Measurements from ENCODE around the gene LRRC75A. TPM values are rescaled to one million over a fixed set of nuclear protein-coding genes. Genes with fewer than 3 reads are reported as not detected.

The LRRC75A gene, protein sequence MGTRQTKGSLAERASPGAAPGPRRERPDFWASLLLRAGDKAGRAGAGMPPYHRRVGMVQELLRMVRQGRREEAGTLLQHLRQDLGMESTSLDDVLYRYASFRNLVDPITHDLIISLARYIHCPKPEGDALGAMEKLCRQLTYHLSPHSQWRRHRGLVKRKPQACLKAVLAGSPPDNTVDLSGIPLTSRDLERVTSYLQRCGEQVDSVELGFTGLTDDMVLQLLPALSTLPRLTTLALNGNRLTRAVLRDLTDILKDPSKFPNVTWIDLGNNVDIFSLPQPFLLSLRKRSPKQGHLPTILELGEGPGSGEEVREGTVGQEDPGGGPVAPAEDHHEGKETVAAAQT
- 9.0 TPM for total RNA-seq

DNA sequence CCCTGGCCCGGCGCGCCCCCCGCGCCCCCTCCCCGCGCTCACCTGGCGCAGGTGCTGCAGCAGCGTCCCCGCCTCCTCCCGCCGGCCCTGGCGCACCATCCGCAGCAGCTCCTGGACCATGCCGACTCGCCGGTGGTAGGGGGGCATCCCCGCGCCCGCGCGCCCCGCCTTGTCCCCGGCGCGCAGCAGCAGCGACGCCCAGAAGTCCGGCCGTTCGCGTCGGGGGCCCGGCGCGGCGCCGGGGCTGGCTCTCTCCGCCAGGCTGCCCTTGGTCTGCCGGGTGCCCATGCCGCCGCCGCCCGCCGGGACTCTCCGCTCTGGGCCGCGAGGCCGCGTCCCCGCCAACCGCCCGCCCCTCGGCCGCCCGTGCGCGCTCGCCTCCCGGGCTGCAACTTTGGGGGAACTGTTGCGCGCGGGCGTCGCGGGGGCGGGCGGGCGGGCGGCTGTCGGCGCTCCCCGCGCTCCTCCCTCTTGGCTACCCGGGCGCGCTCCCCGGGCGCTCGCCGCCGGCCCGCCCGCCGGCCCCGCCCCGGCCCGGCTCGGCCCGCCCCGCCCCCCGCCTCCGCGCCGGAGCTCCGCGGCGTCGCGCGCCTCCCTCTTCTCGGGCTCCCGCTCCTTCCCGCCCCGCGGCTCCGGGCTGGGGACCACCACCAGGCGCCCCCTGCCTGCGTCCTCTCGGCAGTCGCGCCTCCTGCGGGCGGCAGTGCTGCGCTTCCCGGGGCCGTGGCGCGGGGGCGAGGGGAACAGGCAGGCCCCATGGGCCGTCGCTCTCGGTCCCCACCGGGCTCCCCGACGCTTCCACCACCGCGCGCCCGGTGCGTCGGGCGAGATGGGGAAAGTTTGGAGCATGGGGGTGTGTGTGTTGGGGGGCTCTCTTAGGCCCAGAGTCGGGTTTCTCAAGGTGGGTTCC, at the start of gene LRRC75A:
LRRC75A (minus strand) TSS at position 491 of the 910 bp plus-strand sequence; CDS start at position 288, 203 bp downstream.

DNA sequence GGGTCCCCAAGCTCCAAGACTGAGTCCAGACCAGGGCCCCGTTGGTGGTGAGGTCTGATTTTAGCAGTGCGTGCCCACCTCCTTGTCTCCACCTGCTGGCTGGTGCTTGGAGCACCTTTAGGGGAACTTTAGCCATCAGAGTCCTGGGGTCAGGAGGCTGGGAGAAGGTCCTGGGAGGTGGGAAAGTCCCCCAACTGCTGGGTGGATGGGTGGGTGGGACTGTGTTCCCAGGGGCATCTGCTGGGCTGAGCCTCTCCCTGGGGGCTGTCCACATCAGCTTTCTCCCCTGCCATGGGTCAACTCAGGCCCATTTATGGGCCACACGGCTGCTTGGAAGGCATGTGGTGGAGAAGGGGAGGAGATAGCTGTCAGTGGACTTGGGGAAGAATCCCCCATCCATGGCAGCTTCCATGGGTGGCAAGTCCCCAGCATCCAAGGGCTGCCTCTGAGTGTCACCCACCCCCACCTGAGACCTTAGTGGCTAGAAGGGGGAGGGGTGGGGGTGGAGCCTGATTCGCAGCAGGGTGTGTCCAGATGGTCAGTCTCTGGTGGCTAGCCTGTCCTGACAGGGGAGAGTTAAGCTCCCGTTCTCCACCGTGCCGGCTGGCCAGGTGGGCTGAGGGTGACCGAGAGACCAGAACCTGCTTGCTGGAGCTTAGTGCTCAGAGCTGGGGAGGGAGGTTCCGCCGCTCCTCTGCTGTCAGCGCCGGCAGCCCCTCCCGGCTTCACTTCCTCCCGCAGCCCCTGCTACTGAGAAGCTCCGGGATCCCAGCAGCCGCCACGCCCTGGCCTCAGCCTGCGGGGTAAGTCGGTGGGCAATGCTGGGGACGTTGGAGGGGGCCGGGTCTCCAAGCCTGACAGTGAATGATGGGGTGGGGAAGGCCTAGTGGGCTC, 76.7 kb downstream of the LRRC75A start, which contains the start of gene TRPV2:
TRPV2 (plus strand) TSS at position 541 of the 894 bp plus-strand sequence. CDS start 2,098 bp downstream, outside the sequence.

Small RNA genes within 50 kb of the gene (small RNA-seq; reads per million reads assigned to genes)
- gene SNORD49A (not detected), gene SNORD65 (not detected)

Other genes starting within 250 kb of the LRRC75A start
- gene CENPV, start 138.7 kb downstream of the LRRC75A start, total RNA-seq: 71.0 TPM
- gene UBB, start 111.1 kb downstream of the LRRC75A start, total RNA-seq: 1,701 TPM
- gene TRPV2, start 76.6 kb downstream of the LRRC75A start, total RNA-seq: 11.1 TPM
- 25.4 TPM for gene ZNF287, start 77.0 kb upstream of the LRRC75A start, total RNA-seq
- 33.9 TPM for gene ZNF624, start 161.7 kb upstream of the LRRC75A start, total RNA-seq
- 20.5 TPM for gene CCDC144A, start 198.0 kb upstream of the LRRC75A start, total RNA-seq